ENCODE measurements around the gene ZNF678.

- TF ChIP-seq POLR2A (IDR thresholded peaks at IDR 0.05; ENCODE audit: low read depth, low read length) (no peak), USF2 (IDR thresholded peaks at IDR 0.05; ENCODE audit: low read depth, low read length) (no peak), RCOR1 (IDR thresholded peaks at IDR 0.05; ENCODE audit: insufficient replicate concordance, low read length) (no peak), CTCF (conservative IDR thresholded peaks at IDR 0.05; ENCODE audit: low read depth, low read length) (no peak), MXI1 (IDR thresholded peaks at IDR 0.05; ENCODE audit: borderline replicate concordance, low read depth, low read length) (no peak), FOS (IDR thresholded peaks at IDR 0.05; ENCODE audit: low read depth, low read length) (no peak), RFX5 (IDR thresholded peaks at IDR 0.05; ENCODE audit: low read depth, low read length) (no peak), SMC3 (IDR thresholded peaks at IDR 0.05; ENCODE audit: low read depth, low read length) (no peak), BHLHE40 (IDR thresholded peaks at IDR 0.05; ENCODE audit: low read depth, low read length) (no peak), CEBPB (IDR thresholded peaks at IDR 0.05; ENCODE audit: low read depth, low read length) (no peak), MAFK (IDR thresholded peaks at IDR 0.05; ENCODE audit: low read depth, low read length) (no peak), CHD1 (IDR thresholded peaks at IDR 0.05; ENCODE audit: low read depth, low read length) (no peak)
Measured at GRCh38 chr1:227521782-227522181, 41.6 kb upstream of the ZNF678 start.
